Stomach (tissue), 9 donors: ENCODE results near the gene ARAP2. TPM values are rescaled to one million over a fixed set of nuclear protein-coding genes. Genes with fewer than 3 reads are reported as not detected.

Source experiments
- DNase-seq, 2 donors: peaks; one replicate each; pipeline versions ENCODE4 v3.0.0 to v3.0.0-alpha.2; 2013 to 2019
- H3K27ac ChIP-seq, 5 donors: fragments of 200-600 bp in 4 of 5; sonication (generic) in 4 of 5; one replicate each; pipeline ENCODE4 v1.5.1; 2013 to 2019; ENCODE audit warnings: mild to moderate bottlenecking in 1 of 5, moderate library complexity in 1 of 5
- H3K27me3 ChIP-seq, 3 donors: fragments of 200-600 bp; sonication (generic); one replicate each; pipeline ENCODE4 v1.5.1; 2017 to 2019; ENCODE audit warnings: mixed run types in 1 of 3
- H3K36me3 ChIP-seq, 4 donors: fragments of 200-600 bp; sonication (generic); 1 replicate in 3 of 4; 2 replicates in 1 of 4; pipeline ENCODE4 v1.5.1; 2016 to 2019
- H3K4me1 ChIP-seq, 4 donors: fragments of 200-600 bp; sonication (generic); one replicate each; pipeline ENCODE4 v1.5.1; 2016 to 2019
- H3K4me3 ChIP-seq, 4 donors: fragments of 200-600 bp; sonication (generic) in 3 of 4; one replicate each; pipeline ENCODE4 v1.5.1; 2016 to 2019; ENCODE audit warnings: mild to moderate bottlenecking in 1 of 4
- H3K9me3 ChIP-seq, 4 donors: fragments of 200-600 bp; sonication (generic); one replicate each; pipeline ENCODE4 v1.5.1; 2016 to 2019
- EP300 ChIP-seq: sonication (generic); formaldehyde crosslinking; IDR thresholded peaks from one replicate; pipeline ENCODE4 v1.6.1; 2017; ENCODE audit warnings: antibody characterized with exemption
- POLR2A ChIP-seq, 4 donors: fragments of 450-650 bp; IDR thresholded peaks; one replicate each; pipeline ENCODE4 v1.6.1; 2016; ENCODE audit warnings: antibody characterized with exemption in 4 of 4, control low read depth in 2 of 4, mild to moderate bottlenecking in 1 of 4, moderate library complexity in 1 of 4
- POLR2AphosphoS5 ChIP-seq, 3 donors: sonication (generic); formaldehyde crosslinking; IDR thresholded peaks; one replicate each; pipeline ENCODE4 v1.6.1; 2016; ENCODE audit warnings: antibody characterized with exemption in 3 of 3
- WGBS, 5 donors: extraction: QIAGEN DNeasy Blood & Tissue Kit in 3 of 5; methylation state at CpG; one replicate each; pipeline versions ENCODE4 v1.1.5 to v1.1.7; 2013 to 2018; 5-methylcytosine and 5-hydroxymethylcytosine counted together
- intact Hi-C: fragments of 100-400 bp; cut with DNase I; formaldehyde crosslinking; loops from one replicate; pipeline ENCODE4 v1.15.1; 2023; ENCODE audit warnings: low total_unique reads
- polyA plus RNA-seq, 3 donors: library from polyadenylated mRNA; stranded (reverse); fragments of 200-250 nt; gene quantifications; one replicate each; pipeline ENCODE4 v1.2.3, GENCODE V29; 2013
- total RNA-seq, 5 donors: library from RNA; depleted of rRNA; stranded (reverse); fragments of >200 nt; gene quantifications; one replicate each; pipeline versions ENCODE4 v1.1.0 to v1.2.3, GENCODE V29; 2014 to 2016
- TF ChIP-seq, protein P1 (sequence below), 7 experiments: fragments of 450-650 bp in 4 of 7; fragments of 200-600 bp in 3 of 7; sonication (generic) in 3 of 7; IDR thresholded peaks; one replicate each; pipeline ENCODE4 v1.5.1; 2016 to 2019; ENCODE audit warnings: antibody characterized with exemption in 7 of 7, control low read depth in 2 of 7, mild to moderate bottlenecking in 1 of 7
- donor health status: healthy with polysubstance abuse.
- donor health status: Bipolar disorder and iron deficiency.
- donor health status: healthy.

Gene ARAP2
- total and polyA plus RNA-seq, 8 donors: 2.2 to 69.4 (median 19.1) TPM

DNA sequence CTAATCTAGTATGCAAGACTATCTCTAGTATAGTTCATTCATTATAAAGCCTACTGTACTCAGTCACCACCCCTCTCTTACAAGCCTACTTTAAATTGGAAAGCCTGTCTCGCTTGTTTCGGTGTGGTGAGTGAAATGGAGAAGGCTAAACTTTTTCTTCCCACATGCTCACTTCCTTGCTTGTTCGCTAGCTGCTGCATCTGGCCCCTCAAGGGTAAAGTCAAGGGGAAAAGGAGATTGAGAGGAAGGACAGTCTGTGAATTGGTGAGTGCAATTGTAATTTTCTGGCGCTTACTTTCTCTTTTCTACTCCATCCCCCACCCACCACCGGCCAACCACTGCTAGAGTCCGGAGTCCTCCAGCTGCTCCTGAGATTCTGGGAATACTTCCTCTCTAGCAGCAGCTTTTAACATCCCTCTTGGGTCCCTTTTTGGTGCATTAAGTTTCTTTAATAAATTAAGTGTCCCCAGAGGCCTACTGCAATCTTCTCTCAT lies 12.1 kb upstream of the ARAP2 start:
- TF ChIP-seq POLR2AphosphoS5 (IDR thresholded peaks at IDR 0.05) (no peak), EP300 (no peak), POLR2A (IDR thresholded peaks at IDR 0.05) (no peak)
- TF ChIP-seq, protein P1, sequence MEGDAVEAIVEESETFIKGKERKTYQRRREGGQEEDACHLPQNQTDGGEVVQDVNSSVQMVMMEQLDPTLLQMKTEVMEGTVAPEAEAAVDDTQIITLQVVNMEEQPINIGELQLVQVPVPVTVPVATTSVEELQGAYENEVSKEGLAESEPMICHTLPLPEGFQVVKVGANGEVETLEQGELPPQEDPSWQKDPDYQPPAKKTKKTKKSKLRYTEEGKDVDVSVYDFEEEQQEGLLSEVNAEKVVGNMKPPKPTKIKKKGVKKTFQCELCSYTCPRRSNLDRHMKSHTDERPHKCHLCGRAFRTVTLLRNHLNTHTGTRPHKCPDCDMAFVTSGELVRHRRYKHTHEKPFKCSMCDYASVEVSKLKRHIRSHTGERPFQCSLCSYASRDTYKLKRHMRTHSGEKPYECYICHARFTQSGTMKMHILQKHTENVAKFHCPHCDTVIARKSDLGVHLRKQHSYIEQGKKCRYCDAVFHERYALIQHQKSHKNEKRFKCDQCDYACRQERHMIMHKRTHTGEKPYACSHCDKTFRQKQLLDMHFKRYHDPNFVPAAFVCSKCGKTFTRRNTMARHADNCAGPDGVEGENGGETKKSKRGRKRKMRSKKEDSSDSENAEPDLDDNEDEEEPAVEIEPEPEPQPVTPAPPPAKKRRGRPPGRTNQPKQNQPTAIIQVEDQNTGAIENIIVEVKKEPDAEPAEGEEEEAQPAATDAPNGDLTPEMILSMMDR (IDR thresholded peaks at IDR 0.05): no peak
- WGBS, 5 donors: 57 to 69% (median 64%) methylated on average over 6 of the region's 6 CpGs
- intact Hi-C loops: no loop called here
- Histone ChIP-seq H3K36me3 (no peaks in the 10 kb centered on the region), H3K4me1 (no peaks in the 10 kb centered on the region), H3K9me3 (no peaks in the 10 kb centered on the region), H3K27ac (peak overlapping the region in 1 of 5 donors; percentile 38), H3K4me3 (no peak overlapping the region), H3K27me3 (no peaks in the 10 kb centered on the region)
- peak in 1 of 2 donors; percentile 17 for DNase-seq

DNA sequence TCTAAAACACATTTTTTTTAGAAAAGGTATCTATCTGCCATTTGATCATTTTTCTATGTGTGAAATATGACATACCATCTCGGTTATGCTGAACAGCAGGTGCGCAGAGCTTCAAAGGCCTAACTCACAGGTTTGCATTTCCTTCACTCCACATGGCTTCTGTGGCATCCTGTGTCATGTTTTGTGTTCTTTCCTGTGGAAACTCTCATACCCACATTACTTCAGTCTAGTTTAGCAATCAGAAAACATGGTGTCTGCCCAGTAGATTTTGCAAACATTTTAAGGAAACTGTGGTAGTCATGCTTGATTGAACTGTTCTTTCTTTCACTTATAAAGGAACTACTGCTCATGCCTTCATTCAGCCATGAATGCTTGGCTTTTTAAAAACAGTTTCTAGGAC lies 11.3 kb upstream of the ARAP2 start:
- no peaks in the 10 kb centered on the region for H3K27me3 ChIP-seq
- H3K9me3 ChIP-seq: no peaks in the 10 kb centered on the region
- DNase-seq: peak in 1 of 2 donors; percentile 73
- TF ChIP-seq POLR2AphosphoS5 (IDR thresholded peaks at IDR 0.05) (peak in 2 of 3 donors; percentile 10 to 27), EP300 (no peak)
- H3K27ac ChIP-seq: peak overlapping the region in 1 of 5 donors; percentile 15
- no peaks in the 10 kb centered on the region for H3K4me1 ChIP-seq
- 62 to 77% (median 76%) methylated on average over 2 of the region's 2 CpGs for WGBS, 5 donors
- intact Hi-C loops: no loop called here
- no peaks in the 10 kb centered on the region for H3K36me3 ChIP-seq
- H3K4me3 ChIP-seq: no peak overlapping the region

DNA sequence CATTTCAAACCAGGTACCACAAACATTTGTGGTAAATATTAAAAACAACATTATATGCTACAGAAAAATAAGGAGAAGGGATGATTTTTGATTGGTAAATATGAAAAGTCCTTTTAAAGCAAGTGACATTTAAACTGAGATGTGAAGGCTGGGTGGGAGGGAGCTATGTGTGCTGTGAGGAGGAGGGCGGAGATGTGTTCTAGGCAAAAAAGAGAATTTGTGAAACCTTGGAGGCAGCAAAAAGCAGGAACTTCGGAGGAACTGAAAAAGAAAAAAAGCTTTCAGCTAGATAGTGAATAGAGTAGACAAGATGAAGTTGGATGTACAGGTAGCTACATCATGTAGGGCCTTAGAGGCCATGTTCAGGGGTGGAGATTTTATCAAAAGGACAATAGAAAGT lies 10.1 kb upstream of the ARAP2 start:
- DNase-seq: no peak
- Histone ChIP-seq H3K4me3 (no peak overlapping the region), H3K36me3 (no peaks in the 10 kb centered on the region), H3K27ac (no peak overlapping the region), H3K27me3 (no peaks in the 10 kb centered on the region), H3K4me1 (peaks cover 0 to 6% (median 0%) of the 10 kb centered on the region in 4 donors), H3K9me3 (no peaks in the 10 kb centered on the region)
- WGBS, 5 donors: 75 to 86% (median 81%) methylated on average over 2 of the region's 2 CpGs
- TF ChIP-seq EP300: no peak
- TF ChIP-seq, protein P1 (IDR thresholded peaks at IDR 0.05): no peak
- TF ChIP-seq POLR2A (IDR thresholded peaks at IDR 0.05): no peak
- no peak for TF ChIP-seq POLR2AphosphoS5 (IDR thresholded peaks at IDR 0.05)
- intact Hi-C loops: no loop called here

DNA sequence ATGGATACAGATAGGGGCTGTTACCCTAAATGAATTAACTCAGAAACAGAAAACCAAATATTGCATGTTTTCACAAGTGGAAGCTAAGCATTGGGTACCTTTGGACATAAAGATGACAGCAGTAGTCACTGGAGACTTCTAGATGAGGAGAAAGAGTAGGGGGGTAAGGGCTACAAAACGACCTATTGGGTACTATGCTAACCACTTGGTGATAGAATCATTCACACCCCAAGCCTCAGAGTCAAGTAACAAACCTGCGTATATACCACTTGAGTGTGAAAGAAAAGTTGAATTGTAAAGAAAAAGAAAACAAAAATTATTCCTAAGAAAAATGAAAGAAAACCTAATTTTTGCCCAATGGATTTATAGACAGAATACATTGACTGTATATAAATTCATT lies 7.7 kb upstream of the ARAP2 start:
- Histone ChIP-seq H3K36me3 (no peaks in the 10 kb centered on the region), H3K4me1 (peaks cover 0 to 7% (median 0%) of the 10 kb centered on the region in 4 donors), H3K27me3 (no peaks in the 10 kb centered on the region), H3K9me3 (no peaks in the 10 kb centered on the region), H3K4me3 (no peak overlapping the region), H3K27ac (no peak overlapping the region)
- intact Hi-C loops: no loop called here
- no peak for TF ChIP-seq POLR2AphosphoS5 (IDR thresholded peaks at IDR 0.05)
- TF ChIP-seq EP300: no peak
- TF ChIP-seq, protein P1 (IDR thresholded peaks at IDR 0.05): no peak
- TF ChIP-seq POLR2A (IDR thresholded peaks at IDR 0.05): no peak
- no peak for DNase-seq
- WGBS, 5 donors: 53 to 85% (median 76%) methylated on average over 2 of the region's 2 CpGs

DNA sequence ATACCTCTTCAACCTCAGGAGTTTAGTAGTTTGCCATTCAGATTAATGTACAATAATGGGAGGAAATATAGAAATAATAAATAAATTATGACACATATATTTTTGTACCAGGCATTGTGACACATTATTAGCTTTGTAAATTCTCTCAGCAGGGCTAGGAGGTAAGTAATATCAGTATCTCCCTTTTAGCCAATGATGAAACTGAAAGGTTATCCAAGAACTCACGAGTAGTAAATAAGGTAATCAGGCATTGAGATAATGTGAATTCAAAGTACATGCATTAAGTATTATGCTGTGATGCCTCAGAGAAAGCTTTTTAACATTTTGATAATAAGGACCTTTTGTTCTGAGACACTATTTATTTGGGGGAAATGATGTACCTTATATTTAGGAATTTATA lies 5.3 kb upstream of the ARAP2 start:
- DNase-seq: no peak
- intact Hi-C loops: no loop called here

More for the DNA sequence above, 5.3 kb upstream of the ARAP2 start:
- H3K27me3 ChIP-seq: peaks cover 0 to under 1% (median 0%) of the 10 kb centered on the region in 3 donors
- peaks cover 0 to 12% (median 5%) of the 10 kb centered on the region in 4 donors for H3K4me1 ChIP-seq
- H3K9me3 ChIP-seq: no peaks in the 10 kb centered on the region
- WGBS, 5 donors: 20 to 44% (median 26%) methylated on average over 1 of the region's 1 CpG
- H3K4me3 ChIP-seq: no peak overlapping the region
- TF ChIP-seq, protein P1 (IDR thresholded peaks at IDR 0.05): no peak
- TF ChIP-seq POLR2AphosphoS5 (IDR thresholded peaks at IDR 0.05): peak in 1 of 3 donors; percentile 16
- H3K27ac ChIP-seq: no peak overlapping the region
- no peaks in the 10 kb centered on the region for H3K36me3 ChIP-seq
